H9 (cell line): Measurements from ENCODE around the gene SYT9. TPM values are rescaled to one million over a fixed set of nuclear protein-coding genes. Genes with fewer than 3 reads are reported as not detected.

Source experiments
- DNase-seq: peaks from one replicate; pipeline ENCODE4 v3.0.0-alpha.2; 2017
- H2AFZ ChIP-seq: one replicate; pipeline ENCODE4 v1.6.1; 2013; ENCODE audit warnings: mild to moderate bottlenecking, low read length, control low read depth, moderate library complexity
- H2AK5ac ChIP-seq: 2 replicates; pipeline ENCODE4 v1.6.1; 2013; ENCODE audit warnings: low read length, control low read depth, mixed read lengths; ENCODE audit not compliant: insufficient read length
- H2BK120ac ChIP-seq: one replicate; pipeline ENCODE4 v1.6.1; 2013; ENCODE audit warnings: low read depth, mild to moderate bottlenecking, low read length, control low read depth, inconsistent platforms; ENCODE audit not compliant: poor library complexity, severe bottlenecking
- H2BK12ac ChIP-seq: 2 replicates; pipeline ENCODE4 v1.6.1; 2013; ENCODE audit warnings: low read length, control low read depth, mixed read lengths, low read depth; ENCODE audit not compliant: insufficient read length
- H2BK15ac ChIP-seq: 2 replicates; pipeline ENCODE4 v1.6.1; 2013; ENCODE audit warnings: low read depth, low read length, control low read depth
- H2BK20ac ChIP-seq: one replicate; pipeline ENCODE4 v1.6.1; 2013; ENCODE audit warnings: low read depth, mild to moderate bottlenecking, low read length, control low read depth, inconsistent platforms; ENCODE audit not compliant: poor library complexity, severe bottlenecking
- H2BK5ac ChIP-seq: 2 replicates; pipeline ENCODE4 v1.6.1; 2013; ENCODE audit warnings: low read length, control low read depth, mixed read lengths; ENCODE audit not compliant: insufficient read length
- H3K14ac ChIP-seq: 2 replicates; pipeline ENCODE4 v1.6.1; 2013; ENCODE audit warnings: low read length, control low read depth; ENCODE audit not compliant: insufficient read depth
- H3K18ac ChIP-seq: 2 replicates; pipeline ENCODE4 v1.6.1; 2013; ENCODE audit warnings: low read depth, mild to moderate bottlenecking, mixed read lengths, low read length, control low read depth; ENCODE audit not compliant: insufficient read length
- H3K23ac ChIP-seq: 2 replicates; pipeline ENCODE4 v1.6.1; 2013; ENCODE audit warnings: low read length, control low read depth, mixed read lengths, low read depth; ENCODE audit not compliant: insufficient read length
- H3K23me2 ChIP-seq: 2 replicates; pipeline ENCODE4 v1.6.1; 2013; ENCODE audit warnings: low read depth, mild to moderate bottlenecking, mixed read lengths, low read length, control low read depth; ENCODE audit not compliant: insufficient read length, poor library complexity, severe bottlenecking
- H3K27ac ChIP-seq: 2 replicates; pipeline ENCODE4 v1.5.1; 2013; ENCODE audit warnings: low read length, control low read depth, mixed read lengths, low read depth; ENCODE audit not compliant: insufficient read length
- H3K27me3 ChIP-seq: 2 replicates; pipeline ENCODE4 v1.6.1; 2013; ENCODE audit warnings: low read length, control low read depth, inconsistent platforms; ENCODE audit not compliant: insufficient read depth
- H3K4ac ChIP-seq: 2 replicates; pipeline ENCODE4 v1.6.1; 2013; ENCODE audit warnings: low read depth, mild to moderate bottlenecking, control low read depth, inconsistent platforms, low read length, moderate library complexity
- H3K4me1 ChIP-seq: 2 replicates; pipeline ENCODE4 v1.6.1; 2013; ENCODE audit warnings: low read length, control low read depth, inconsistent platforms; ENCODE audit not compliant: insufficient read depth
- H3K4me2 ChIP-seq: 2 replicates; pipeline ENCODE4 v1.6.1; 2013; ENCODE audit warnings: low read length, control low read depth, mixed read lengths; ENCODE audit not compliant: insufficient read length, insufficient read depth
- H3K56ac ChIP-seq: 2 replicates; pipeline ENCODE4 v1.6.1; 2013; ENCODE audit warnings: low read depth, mild to moderate bottlenecking, mixed read lengths, low read length, control low read depth; ENCODE audit not compliant: insufficient read length
- H3K79me1 ChIP-seq: 2 replicates; pipeline ENCODE4 v1.6.1; 2013; ENCODE audit warnings: low read depth, mild to moderate bottlenecking, moderate library complexity, low read length, control low read depth, inconsistent platforms; ENCODE audit not compliant: insufficient read depth, poor library complexity, severe bottlenecking
- H3K79me2 ChIP-seq: 2 replicates; pipeline ENCODE4 v1.6.1; 2013; ENCODE audit warnings: low read length, control low read depth, inconsistent platforms; ENCODE audit not compliant: insufficient read depth
- H3K9ac ChIP-seq: 2 replicates; pipeline ENCODE4 v1.6.1; 2013; ENCODE audit warnings: low read length, control low read depth, mixed read lengths; ENCODE audit not compliant: insufficient read length; ENCODE audit errors: extremely low read depth
- H3K9me3 ChIP-seq: one replicate; pipeline ENCODE4 v1.6.1; 2013; ENCODE audit warnings: low read depth, low read length, inconsistent platforms; ENCODE audit not compliant: control insufficient read depth
- H3T11ph ChIP-seq: one replicate; pipeline ENCODE4 v1.6.1; 2013; ENCODE audit warnings: mild to moderate bottlenecking, low read length, control low read depth, inconsistent platforms
- H4K20me1 ChIP-seq: one replicate; pipeline ENCODE4 v1.6.1; 2013; ENCODE audit not compliant: control insufficient read depth, insufficient read length, insufficient read depth
- H4K5ac ChIP-seq: 2 replicates; pipeline ENCODE4 v1.6.1; 2013; ENCODE audit warnings: low read depth, mild to moderate bottlenecking, mixed read lengths, low read length, control low read depth; ENCODE audit not compliant: insufficient read length
- H4K8ac ChIP-seq: replicated peaks from 2 replicates; pipeline ENCODE4 v1.6.1; 2013; ENCODE audit warnings: low read length, control low read depth, mixed read lengths, low read depth; ENCODE audit not compliant: insufficient read length
- H4K91ac ChIP-seq: 2 replicates; pipeline ENCODE4 v1.6.1; 2013; ENCODE audit warnings: low read depth, mild to moderate bottlenecking, moderate library complexity, mixed read lengths, low read length, control low read depth; ENCODE audit not compliant: insufficient read length
- H3K27ac Mint-ChIP-seq, 3 experiments: 2 replicates in 2 of 3; 3 replicates in 1 of 3; pipeline ENCODE4 v1.8.0; 2020 to 2021; ENCODE audit warnings: mixed read lengths in 3 of 3, mild to moderate bottlenecking in 1 of 3, moderate library complexity in 1 of 3
- H3K27me3 Mint-ChIP-seq: 2 replicates; pipeline ENCODE4 v1.8.0; 2021; ENCODE audit warnings: low read depth, mild to moderate bottlenecking, moderate library complexity, mixed read lengths
- H3K36me3 Mint-ChIP-seq, 3 experiments: 2 replicates in 2 of 3; 3 replicates in 1 of 3; pipeline ENCODE4 v1.8.0; 2020 to 2021; ENCODE audit warnings: low read depth in 3 of 3, mixed read lengths in 3 of 3; ENCODE audit not compliant: insufficient read depth in 1 of 3
- H3K4me1 Mint-ChIP-seq, 2 experiments: 2 replicates each; pipeline ENCODE4 v1.8.0; 2020; ENCODE audit warnings: mixed read lengths in 2 of 2
- H3K4me3 Mint-ChIP-seq, 2 experiments: 2 replicates in 1 of 2; 3 replicates in 1 of 2; pipeline ENCODE4 v1.8.0; 2020 to 2021; ENCODE audit warnings: mild to moderate bottlenecking in 2 of 2, mixed read lengths in 2 of 2, moderate library complexity in 1 of 2
- H3K9me3 Mint-ChIP-seq, 2 experiments: 2 replicates in 1 of 2; 3 replicates in 1 of 2; pipeline ENCODE4 v1.8.0; 2020; ENCODE audit warnings: mild to moderate bottlenecking in 2 of 2, mixed read lengths in 2 of 2, moderate library complexity in 1 of 2
- WGBS: extraction: QIAGEN DNeasy Blood & Tissue Kit; methylation state at CpG from one replicate; pipeline ENCODE4 v1.1.7; 2013; ENCODE audit warnings: missing lambda C conversion rate, low lambda C conversion rate, mixed read lengths; ENCODE audit not compliant: insufficient read length; ENCODE audit errors: extremely low coverage; 5-methylcytosine and 5-hydroxymethylcytosine counted together
- total RNA-seq: library from RNA; stranded (reverse); gene quantifications from 2 replicates; pipeline ENCODE4 v1.2.1, GENCODE V29; 2021
- TF ChIP-seq, protein P1 (sequence below): fragments of 200-600 bp; sonication (generic); conservative IDR thresholded peaks from 3 replicates; pipeline ENCODE4 v1.8.0; 2021; ENCODE audit warnings: antibody characterized with exemption, mild to moderate bottlenecking

The SYT9 gene
- total RNA-seq, 1 experiment from 2014 or later = 0.63 TPM

DNA sequence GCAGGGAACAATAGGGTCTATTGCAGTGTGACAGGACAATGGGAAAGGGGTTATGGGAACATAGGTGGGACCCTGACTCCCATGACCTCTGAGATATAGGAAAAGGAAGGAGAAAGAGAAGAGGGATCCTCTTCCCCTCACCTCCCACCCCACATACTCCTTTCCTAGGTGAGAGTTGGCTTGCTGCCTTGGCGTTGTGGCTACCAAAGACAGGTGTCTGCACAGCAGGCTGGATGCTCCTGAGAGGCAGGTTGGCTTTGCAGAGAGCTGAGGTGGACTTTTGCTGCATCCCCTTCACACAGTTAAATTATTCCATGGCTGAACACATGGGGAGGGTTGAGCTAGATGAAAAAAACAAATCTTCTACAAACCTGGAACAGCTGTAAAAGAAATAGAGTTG, 80.7 kb downstream of the SYT9 start:
- Mint-ChIP-seq H3K27ac (no peak overlapping the region), H3K9me3 (no peaks in the 10 kb centered on the region), H3K27me3 (peaks cover 2% of the 10 kb centered on the region), H3K36me3 (no peaks in the 10 kb centered on the region; a peak in 1 of 7 replicates), H3K4me3 (no peak overlapping the region), H3K4me1 (peaks cover 11 to 14% of the 10 kb centered on the region in 2 experiments)
- Histone ChIP-seq H2BK12ac (no peak overlapping the region), H3K4ac (no peak overlapping the region), H3K79me2 (no peaks in the 10 kb centered on the region), H3K9me3 (no peaks in the 10 kb centered on the region), H2AK5ac (no peak overlapping the region), H3K18ac (no peak overlapping the region), H3K79me1 (no peaks in the 10 kb centered on the region), H3K4me2 (no peak overlapping the region), H4K8ac (no peak overlapping the region), H3K27ac (no peak overlapping the region), H3K9ac (no peak overlapping the region), H2BK5ac (no peak overlapping the region), H3K23ac (no peak overlapping the region), H4K5ac (no peak overlapping the region), H2BK120ac (no peak overlapping the region), H3K14ac (no peak overlapping the region), H3K23me2 (no peaks in the 10 kb centered on the region), H3K4me1 (no peaks in the 10 kb centered on the region), H2AFZ (no peak overlapping the region), H3T11ph (no peak overlapping the region), H3K56ac (no peak overlapping the region), H4K91ac (no peak overlapping the region), H2BK15ac (no peak overlapping the region), H2BK20ac (no peak overlapping the region), H3K27me3 (no peaks in the 10 kb centered on the region), H4K20me1 (no peaks in the 10 kb centered on the region)
- DNase-seq = no peak
- TF ChIP-seq, protein P1, sequence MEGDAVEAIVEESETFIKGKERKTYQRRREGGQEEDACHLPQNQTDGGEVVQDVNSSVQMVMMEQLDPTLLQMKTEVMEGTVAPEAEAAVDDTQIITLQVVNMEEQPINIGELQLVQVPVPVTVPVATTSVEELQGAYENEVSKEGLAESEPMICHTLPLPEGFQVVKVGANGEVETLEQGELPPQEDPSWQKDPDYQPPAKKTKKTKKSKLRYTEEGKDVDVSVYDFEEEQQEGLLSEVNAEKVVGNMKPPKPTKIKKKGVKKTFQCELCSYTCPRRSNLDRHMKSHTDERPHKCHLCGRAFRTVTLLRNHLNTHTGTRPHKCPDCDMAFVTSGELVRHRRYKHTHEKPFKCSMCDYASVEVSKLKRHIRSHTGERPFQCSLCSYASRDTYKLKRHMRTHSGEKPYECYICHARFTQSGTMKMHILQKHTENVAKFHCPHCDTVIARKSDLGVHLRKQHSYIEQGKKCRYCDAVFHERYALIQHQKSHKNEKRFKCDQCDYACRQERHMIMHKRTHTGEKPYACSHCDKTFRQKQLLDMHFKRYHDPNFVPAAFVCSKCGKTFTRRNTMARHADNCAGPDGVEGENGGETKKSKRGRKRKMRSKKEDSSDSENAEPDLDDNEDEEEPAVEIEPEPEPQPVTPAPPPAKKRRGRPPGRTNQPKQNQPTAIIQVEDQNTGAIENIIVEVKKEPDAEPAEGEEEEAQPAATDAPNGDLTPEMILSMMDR = no peak
- no CpG with 5 or more reads among the region's 1 CpG for WGBS
